Activated naive CD4-positive, alpha-beta T cell treated with anti-CD3 and anti-CD28 coated beads, Interleukin-2, amount 50 U/mL, for 16 hours (primary cell): ENCODE results near the gene MYL2.
"Not testable (repeated sequence)": the region's sequence is repeated elsewhere in the genome, so short reads cannot be mapped to it uniquely, and the experiment has no call there.

Source experiments
- DNase-seq: peaks from one replicate; pipeline ENCODE4 v3.0.0-alpha.2; 2020

MYL2 gene

GRCh38 chr12:110920324-110920910 lies at the start of gene MYL2:
TSS of gene MYL2 (minus strand) at chr12:110920579. CDS start at chr12:110920529, 50 bp downstream.
- no peak for DNase-seq

- DNase-seq, result no peak
Observed at GRCh38 chr12:110966081-110966760, 45.8 kb upstream of the MYL2 start.

- no peak for DNase-seq
Observed at GRCh38 chr12:110965574-110965973, 45.2 kb upstream of the MYL2 start.

GRCh38 chr12:110960795-110961194 lies 40.4 kb upstream of the MYL2 start:
- DNase-seq, result no peak

- no peak for DNase-seq
Observed at GRCh38 chr12:110957652-110958051, 37.3 kb upstream of the MYL2 start.

- DNase-seq, result no peak
Observed at GRCh38 chr12:110957159-110957558, 36.8 kb upstream of the MYL2 start.

- not testable (repeated sequence) for DNase-seq
Observed at GRCh38 chr12:110950867-110951266, 30.5 kb upstream of the MYL2 start.

- DNase-seq, result not testable (repeated sequence)
Observed at GRCh38 chr12:110950466-110950865, 30.1 kb upstream of the MYL2 start.

GRCh38 chr12:110948041-110948440 lies 27.7 kb upstream of the MYL2 start:
- DNase-seq, result no peak

GRCh38 chr12:110943373-110943772 lies 23.0 kb upstream of the MYL2 start:
- no peak for DNase-seq

- no peak for DNase-seq
Observed at GRCh38 chr12:110941391-110941790, 21.0 kb upstream of the MYL2 start.

- no peak for DNase-seq
Observed at GRCh38 chr12:110940933-110941332, 20.6 kb upstream of the MYL2 start.

- DNase-seq, result no peak
Observed at GRCh38 chr12:110940296-110940695, 19.9 kb upstream of the MYL2 start.

- peak; percentile 56 for DNase-seq
Observed at GRCh38 chr12:110937104-110937641, 16.8 kb upstream of the MYL2 start.

GRCh38 chr12:110936367-110937103 lies 16.2 kb upstream of the MYL2 start:
- DNase-seq, result no peak

GRCh38 chr12:110935588-110935987 lies 15.2 kb upstream of the MYL2 start:
- no peak for DNase-seq

GRCh38 chr12:110934093-110934852 lies 13.9 kb upstream of the MYL2 start:
- DNase-seq, result no peak

- no peak for DNase-seq
Observed at GRCh38 chr12:110933326-110933974, 13.1 kb upstream of the MYL2 start.

- DNase-seq, result no peak
Observed at GRCh38 chr12:110932046-110932445, 11.7 kb upstream of the MYL2 start.

GRCh38 chr12:110931315-110931728 lies 10.9 kb upstream of the MYL2 start:
- DNase-seq, result no peak

GRCh38 chr12:110930348-110931314 lies 10.3 kb upstream of the MYL2 start:
- DNase-seq, result no peak
